Neural cell (in vitro differentiated cells): Measurements from ENCODE around the gene PITX1. TPM values are rescaled to one million over a fixed set of nuclear protein-coding genes. Genes with fewer than 3 reads are reported as not detected.

Experiments
- polyA plus RNA-seq: library from polyadenylated mRNA; depleted of rRNA; stranded (reverse); fragments of >200 nt; gene quantifications from 2 replicates; pipeline ENCODE4 v1.2.3, GENCODE V29; 2014

PITX1 gene
- polyA plus RNA-seq, 1 donor from 2014 or later: not detected

Other genes starting within 250 kb of the PITX1 start
- gene C5orf24, start 188.3 kb downstream of the PITX1 start, polyA plus RNA-seq: 62.4 and 71.7 TPM in 2 replicates
- gene TXNDC15, start 159.9 kb downstream of the PITX1 start, polyA plus RNA-seq: 127 and 147 TPM in 2 replicates
- gene PCBD2, start 129.1 kb downstream of the PITX1 start, polyA plus RNA-seq: 4.7 and 6.0 TPM in 2 replicates
- 0.17 and 0.80 TPM in 2 replicates for gene CATSPER3, start 66.3 kb downstream of the PITX1 start, polyA plus RNA-seq